ENCODE data around the gene GLIS1. TPM values are rescaled to one million over a fixed set of nuclear protein-coding genes. Genes with fewer than 3 reads are reported as not detected.

Gene GLIS1
- total RNA-seq, 1 experiment from 2014 or later: 0.28 TPM

DNA sequence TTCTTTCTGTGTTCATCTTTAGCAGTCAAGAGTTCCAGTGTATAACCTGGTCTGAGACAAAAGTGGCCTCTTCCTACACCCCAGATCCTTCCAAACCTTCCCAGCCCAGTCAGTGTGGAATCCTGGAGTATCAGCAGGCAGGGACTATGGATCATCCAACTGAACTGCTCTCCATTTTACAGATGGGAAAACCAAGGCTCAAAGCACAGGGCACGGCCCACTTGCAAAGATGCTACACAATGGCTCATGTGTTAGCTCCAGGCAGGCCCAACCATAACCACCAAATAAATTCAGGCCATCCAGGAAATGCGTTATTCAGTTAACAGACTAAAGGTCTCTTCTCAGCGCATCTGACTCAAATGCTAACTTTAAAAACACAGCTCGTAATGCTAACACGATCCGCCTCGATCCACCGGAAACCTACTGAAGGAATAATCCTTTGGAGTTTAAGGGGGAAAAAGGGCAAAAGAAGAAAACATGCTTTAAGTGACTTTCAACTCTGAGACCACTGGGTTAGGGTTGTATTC is 7.1 kb downstream of the GLIS1 start:
- H2AFZ ChIP-seq (ENCODE audit: low read length): no peak overlapping the region
- no peaks in the 10 kb centered on the region for H3K79me1 ChIP-seq (ENCODE audit: insufficient read depth, low read depth, low read length, poor library complexity, severe bottlenecking)
- no peak overlapping the region for H3K14ac ChIP-seq (ENCODE audit: insufficient read depth, low read length)
- H2BK15ac ChIP-seq (ENCODE audit: low read depth, low read length): no peak overlapping the region
- no peaks in the 10 kb centered on the region for H3K23me2 ChIP-seq (ENCODE audit: insufficient read length, low read depth, low read length, poor library complexity, severe bottlenecking)
- H2BK120ac ChIP-seq (ENCODE audit: low read depth, low read length, poor library complexity, severe bottlenecking): no peak overlapping the region
- Mint-ChIP-seq H3K27me3 (ENCODE audit: low read depth) (peaks cover 57% of the 10 kb centered on the region), H3K9me3 (no peaks in the 10 kb centered on the region), H3K4me1 (peaks cover 9 to 20% of the 10 kb centered on the region in 2 experiments), H3K27ac (no peak overlapping the region), H3K4me3 (no peak overlapping the region), H3K36me3 (ENCODE audit: insufficient read depth in 1 of 3, low read depth in 3 of 3) (no peaks in the 10 kb centered on the region)
- no peak overlapping the region for H3K27ac ChIP-seq (ENCODE audit: insufficient read length, low read depth, low read length)
- H4K91ac ChIP-seq (ENCODE audit: insufficient read length, low read depth, low read length): no peak overlapping the region
- no peak overlapping the region for H3K18ac ChIP-seq (ENCODE audit: insufficient read length, low read depth, low read length)
- H4K8ac ChIP-seq (replicated peaks; ENCODE audit: insufficient read length, low read depth, low read length): no peak overlapping the region
- no peaks in the 10 kb centered on the region for H3K4me1 ChIP-seq (ENCODE audit: insufficient read depth, low read length)
- no peak overlapping the region for H2BK5ac ChIP-seq (ENCODE audit: insufficient read length, low read length)
- no peak overlapping the region for H3T11ph ChIP-seq (ENCODE audit: low read length)
- no peaks in the 10 kb centered on the region for H4K20me1 ChIP-seq (ENCODE audit: control insufficient read depth, insufficient read depth, insufficient read length)
- H3K27me3 ChIP-seq (ENCODE audit: insufficient read depth, low read length): peaks cover 14% of the 10 kb centered on the region; the same call in 1 of the 2 replicates
- no peak overlapping the region for H3K56ac ChIP-seq (ENCODE audit: insufficient read length, low read depth, low read length)
- H3K4me2 ChIP-seq (ENCODE audit: insufficient read depth, insufficient read length, low read length): no peak overlapping the region
- H3K23ac ChIP-seq (ENCODE audit: insufficient read length, low read depth, low read length): no peak overlapping the region
- H2BK12ac ChIP-seq (ENCODE audit: insufficient read length, low read depth, low read length): no peak overlapping the region
- peak overlapping the region; percentile 22 for H4K5ac ChIP-seq (ENCODE audit: insufficient read length, low read depth, low read length)
- H2AK5ac ChIP-seq (ENCODE audit: insufficient read length, low read length): no peak overlapping the region
- WGBS (ENCODE audit: extremely low coverage, insufficient read length, low lambda C conversion rate): no CpG with 5 or more reads among the region's 8 CpGs
- H3K9ac ChIP-seq (ENCODE audit: extremely low read depth, insufficient read length, low read length): no peak overlapping the region
- H3K4ac ChIP-seq (ENCODE audit: low read depth, low read length): no peak overlapping the region
- DNase-seq: no peak
- H2BK20ac ChIP-seq (ENCODE audit: low read depth, low read length, poor library complexity, severe bottlenecking): no peak overlapping the region
- TF ChIP-seq, protein P1, sequence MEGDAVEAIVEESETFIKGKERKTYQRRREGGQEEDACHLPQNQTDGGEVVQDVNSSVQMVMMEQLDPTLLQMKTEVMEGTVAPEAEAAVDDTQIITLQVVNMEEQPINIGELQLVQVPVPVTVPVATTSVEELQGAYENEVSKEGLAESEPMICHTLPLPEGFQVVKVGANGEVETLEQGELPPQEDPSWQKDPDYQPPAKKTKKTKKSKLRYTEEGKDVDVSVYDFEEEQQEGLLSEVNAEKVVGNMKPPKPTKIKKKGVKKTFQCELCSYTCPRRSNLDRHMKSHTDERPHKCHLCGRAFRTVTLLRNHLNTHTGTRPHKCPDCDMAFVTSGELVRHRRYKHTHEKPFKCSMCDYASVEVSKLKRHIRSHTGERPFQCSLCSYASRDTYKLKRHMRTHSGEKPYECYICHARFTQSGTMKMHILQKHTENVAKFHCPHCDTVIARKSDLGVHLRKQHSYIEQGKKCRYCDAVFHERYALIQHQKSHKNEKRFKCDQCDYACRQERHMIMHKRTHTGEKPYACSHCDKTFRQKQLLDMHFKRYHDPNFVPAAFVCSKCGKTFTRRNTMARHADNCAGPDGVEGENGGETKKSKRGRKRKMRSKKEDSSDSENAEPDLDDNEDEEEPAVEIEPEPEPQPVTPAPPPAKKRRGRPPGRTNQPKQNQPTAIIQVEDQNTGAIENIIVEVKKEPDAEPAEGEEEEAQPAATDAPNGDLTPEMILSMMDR (conservative IDR thresholded peaks at IDR 0.05): no peak
- H3K79me2 ChIP-seq (ENCODE audit: insufficient read depth, low read length): no peaks in the 10 kb centered on the region
- H3K9me3 ChIP-seq (ENCODE audit: control insufficient read depth, low read depth, low read length): no peaks in the 10 kb centered on the region
